HCT116 (cell line): ENCODE measurements around the gene ZYG11B. TPM values are rescaled to one million over a fixed set of nuclear protein-coding genes. Genes with fewer than 3 reads are reported as not detected.
"Not testable (repeated sequence)": the region's sequence is repeated elsewhere in the genome, so short reads cannot be mapped to it uniquely, and the experiment has no call there.

ENCODE experiments used
- ATAC-seq: fragments of 200-7000 bp; cut with Tn5 transposase; 2 replicates; pipeline ENCODE4 v1.9.1; 2020; ENCODE audit warnings: mild to moderate bottlenecking, moderate library complexity
- BruUV-seq: library from RNA; stranded (reverse); fragments of 400-500 nt; replicated peaks from 2 replicates; lab custom pipeline; 2021; lab: Mats Ljungman, UMichigan
- CTCF ChIA-PET: fragments of 300-600 bp; sonication (Branson Sonifier 250); formaldehyde crosslinking; loops from one replicate; lab custom pipeline; 2021; ENCODE audit warnings: antibody characterized with exemption; lab: Charles Lee
- POLR2A ChIA-PET: fragments of 300-600, 350-600 bp; sonication (Branson Sonifier 250); formaldehyde crosslinking; loops from one replicate; lab custom pipeline; 2021; ENCODE audit warnings: antibody characterized with exemption; lab: Charles Lee
- RAD21 ChIA-PET, 2 experiments: fragments of 300-600 bp; sonication (Branson Sonifier 250); formaldehyde crosslinking; loops; one replicate each; lab custom pipeline; 2023; ENCODE audit warnings: low total read pairs in 2 of 2; ENCODE audit not compliant: uncharacterized antibody in 2 of 2, unreplicated experiment in 2 of 2, low non-redundant PET in 1 of 2; lab: Charles Lee
- DNase-seq: peaks from one replicate; pipeline ENCODE4 v3.0.0-alpha.2; 2010; ENCODE audit warnings: low read depth, low spot score
- H2AFZ ChIP-seq: fragments of 200-600 bp; shearing (Covaris generic), sonication (generic); 2 replicates; pipeline ENCODE4 v1.6.1; 2017; ENCODE audit warnings: low read depth, mixed run types, mixed read lengths, antibody characterized with exemption, low read length; ENCODE audit not compliant: poor library complexity, severe bottlenecking
- H3K27ac ChIP-seq: 2 replicates; pipeline ENCODE4 v1.5.1; 2012; ENCODE audit warnings: low read depth, low read length
- H3K27me3 ChIP-seq: fragments of 200-600 bp; sonication (generic); 2 replicates; pipeline ENCODE4 v1.6.1; 2016; ENCODE audit warnings: mixed run types, low read length, mixed read lengths; ENCODE audit not compliant: insufficient read depth
- H3K36me3 ChIP-seq, 2 experiments: fragments of 200-500 bp in 1 of 2; fragments of 200-600 bp in 1 of 2; sonication (Bioruptor generic) in 1 of 2; sonication (generic) in 1 of 2; 2 replicates each; pipeline versions ENCODE4 v1.5.1 to v1.6.1; 2014 to 2016; ENCODE audit warnings: low read length in 2 of 2, inconsistent platforms in 1 of 2, mixed read lengths in 1 of 2, mixed run types in 1 of 2; ENCODE audit not compliant: insufficient read depth in 2 of 2, control insufficient read depth in 1 of 2
- H3K4me1 ChIP-seq, 2 experiments: fragments of 200-600 bp in 1 of 2; sonication (generic) in 1 of 2; 2 replicates each; pipeline versions ENCODE4 v1.5.1 to v1.6.1; 2012 to 2017; ENCODE audit warnings: low read length in 2 of 2, inconsistent platforms in 1 of 2, mild to moderate bottlenecking in 1 of 2, mixed read lengths in 1 of 2, mixed run types in 1 of 2, moderate library complexity in 1 of 2; ENCODE audit not compliant: insufficient read depth in 2 of 2, control insufficient read depth in 1 of 2
- H3K4me2 ChIP-seq: fragments of 200-600 bp; sonication (generic); 2 replicates; pipeline ENCODE4 v1.6.1; 2017; ENCODE audit warnings: mixed run types, low read length, mixed read lengths
- H3K4me3 ChIP-seq, 2 experiments: fragments of 200-600 bp in 1 of 2; sonication (generic) in 1 of 2; replicated peaks in 1 of 2; 2 replicates each; pipeline ENCODE4 v1.5.1; 2011 to 2016; ENCODE audit warnings: low read length in 2 of 2, control low read depth in 1 of 2, low read depth in 1 of 2, mild to moderate bottlenecking in 1 of 2, mixed read lengths in 1 of 2, mixed run types in 1 of 2
- H3K79me2 ChIP-seq: fragments of 200-600 bp; sonication (generic); 2 replicates; pipeline ENCODE4 v1.6.1; 2017; ENCODE audit warnings: mild to moderate bottlenecking, mixed run types, low read length, moderate library complexity, mixed read lengths; ENCODE audit not compliant: insufficient read depth
- H3K9ac ChIP-seq: fragments of 200-600 bp; sonication (generic); 2 replicates; pipeline ENCODE4 v1.6.1; 2016; ENCODE audit warnings: low read length, mixed read lengths
- H3K9me2 ChIP-seq: fragments of 200-600 bp; sonication (generic), shearing (Covaris generic); 2 replicates; pipeline ENCODE4 v1.6.1; 2017; ENCODE audit warnings: mixed run types, mild to moderate bottlenecking, moderate library complexity; ENCODE audit not compliant: insufficient read depth
- H3K9me3 ChIP-seq, 2 experiments: fragments of 200-500 bp in 1 of 2; fragments of 200-600 bp in 1 of 2; sonication (Bioruptor generic) in 1 of 2; sonication (generic) in 1 of 2; 2 replicates each; pipeline ENCODE4 v1.6.1; 2014 to 2017; ENCODE audit warnings: low read length in 2 of 2, mixed read lengths in 2 of 2, inconsistent platforms in 1 of 2, low read depth in 1 of 2, mild to moderate bottlenecking in 1 of 2, mixed run types in 1 of 2, moderate library complexity in 1 of 2; ENCODE audit not compliant: control insufficient read depth in 1 of 2, insufficient read depth in 1 of 2
- H4K20me1 ChIP-seq: fragments of 200-600 bp; sonication (generic), shearing (Covaris generic); 2 replicates; pipeline ENCODE4 v1.6.1; 2017; ENCODE audit warnings: mixed run types, mild to moderate bottlenecking, moderate library complexity; ENCODE audit not compliant: insufficient read depth
- CBX3 ChIP-seq: IDR thresholded peaks from 2 replicates; pipeline ENCODE4 v1.6.1; 2012; ENCODE audit warnings: low read depth
- CEBPB ChIP-seq: IDR thresholded peaks from 2 replicates; pipeline ENCODE4 v1.6.1; 2012; ENCODE audit warnings: low read depth
- CTCF ChIP-seq, 3 experiments: fragments of 200-600 bp in 1 of 3; sonication (generic) in 1 of 3; IDR thresholded peaks in 2 of 3; conservative IDR thresholded peaks in 1 of 3; 2 replicates each; pipeline ENCODE4 v1.5.1; 2012 to 2017; ENCODE audit warnings: low read depth in 2 of 3, low read length in 2 of 3, antibody characterized with exemption in 1 of 3, borderline replicate concordance in 1 of 3, control low read depth in 1 of 3, mild to moderate bottlenecking in 1 of 3, mixed read lengths in 1 of 3, mixed run types in 1 of 3, moderate library complexity in 1 of 3; ENCODE audit not compliant: insufficient read depth in 1 of 3
- EGR1 ChIP-seq: IDR thresholded peaks from 2 replicates; pipeline ENCODE4 v1.6.1; 2012; ENCODE audit warnings: low read depth
- ELF1 ChIP-seq: IDR thresholded peaks from 2 replicates; pipeline ENCODE4 v1.6.1; 2012; ENCODE audit warnings: low read depth, borderline replicate concordance
- EZH2phosphoT487 ChIP-seq: fragments of 200-600 bp; IDR thresholded peaks from 2 replicates; pipeline ENCODE4 v1.6.1; 2018; ENCODE audit warnings: antibody characterized with exemption, borderline replicate concordance
- FOSL1 ChIP-seq: IDR thresholded peaks from 2 replicates; pipeline ENCODE4 v1.6.1; 2012; ENCODE audit warnings: low read depth
- JUND ChIP-seq: IDR thresholded peaks from 2 replicates; pipeline ENCODE4 v1.6.1; 2012
- POLR2A ChIP-seq: IDR thresholded peaks from 2 replicates; pipeline ENCODE4 v1.7.0; 2011; ENCODE audit warnings: borderline replicate concordance; ENCODE audit not compliant: insufficient read depth, insufficient read length; ENCODE audit errors: extremely low read depth
- POLR2AphosphoS5 ChIP-seq: IDR thresholded peaks from 2 replicates; pipeline ENCODE4 v1.6.1; 2011; ENCODE audit warnings: mild to moderate bottlenecking, low read depth, low read length, moderate library complexity
- SP1 ChIP-seq: IDR thresholded peaks from 2 replicates; pipeline ENCODE4 v1.6.1; 2012; ENCODE audit warnings: low read depth
- ZBTB33 ChIP-seq: IDR thresholded peaks from 2 replicates; pipeline ENCODE4 v1.6.1; 2011; ENCODE audit warnings: mild to moderate bottlenecking, low read length, moderate library complexity; ENCODE audit not compliant: insufficient replicate concordance; ENCODE audit errors: extremely low read depth
- ZNF274 ChIP-seq: fragments of 200-500 bp; sonication (Bioruptor generic); IDR thresholded peaks from 2 replicates; pipeline ENCODE4 v1.6.1; 2014; ENCODE audit warnings: mild to moderate bottlenecking, low read depth, low read length, inconsistent platforms
- intact Hi-C: fragments of 100-400 bp; cut with micrococcal nuclease; formaldehyde crosslinking; loops from 2 replicates; pipeline ENCODE4 v1.10.0; 2022
- total RNA-seq: library from RNA; stranded (reverse); gene quantifications from one replicate; pipeline ENCODE4 v1.2.1, GENCODE V29; 2021; ENCODE audit not compliant: unreplicated experiment
- TF ChIP-seq, protein P1 (sequence below): IDR thresholded peaks from 2 replicates; pipeline ENCODE4 v1.6.1; 2012

Gene ZYG11B
- total RNA-seq, 1 experiment from 2014 or later = 20.7 TPM

DNA sequence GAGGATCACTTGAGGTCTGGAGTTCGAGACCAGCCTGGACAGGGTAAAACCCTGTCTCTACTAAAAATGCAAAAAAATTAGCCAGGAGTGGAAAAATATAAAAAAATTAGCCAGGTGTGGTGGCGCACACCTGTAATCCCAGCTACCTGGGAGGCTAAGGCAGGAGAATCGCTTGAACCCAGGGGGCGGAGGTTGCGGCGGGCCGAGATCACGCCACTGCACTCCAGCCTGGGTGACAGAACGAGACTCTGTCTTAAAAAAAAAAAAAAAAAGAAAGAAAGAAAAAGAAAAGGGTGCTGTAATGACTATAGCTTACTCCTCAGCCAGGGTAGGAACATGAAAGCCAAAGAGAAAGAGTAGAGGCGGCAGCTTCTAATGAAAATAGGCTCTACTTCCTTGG is 32.9 kb upstream of the ZYG11B start:
- H3K27ac ChIP-seq, H3K4me3 ChIP-seq, RAD21 ChIA-PET, H2AFZ ChIP-seq, H3K9me2 ChIP-seq, DNase-seq, POLR2A ChIA-PET, H3K9ac ChIP-seq, H3K4me2 ChIP-seq, H4K20me1 ChIP-seq, H3K9me3 ChIP-seq, BruUV-seq, intact Hi-C loops, H3K27me3 ChIP-seq, CTCF ChIA-PET, ATAC-seq: not testable (repeated sequence)
- Histone ChIP-seq H3K79me2 (peaks cover 86% of the 10 kb centered on the region), H3K36me3 (peaks cover 17 to 28% of the 10 kb centered on the region in 2 experiments), H3K4me1 (peaks cover 0 to 15% of the 10 kb centered on the region in 2 experiments; a peak in 2 of 4 replicates)

- ATAC-seq (no peak), DNase-seq (no peak)
- no peaks in the 10 kb centered on the region for H3K9me3 ChIP-seq
- H3K4me3 ChIP-seq = no peak overlapping the region
- no peak overlapping the region for H3K9ac ChIP-seq
- no peaks in the 10 kb centered on the region for H3K27me3 ChIP-seq
- RAD21 ChIA-PET = no interaction called here
- POLR2A ChIA-PET = no interaction called here
- CTCF ChIA-PET = no interaction called here
- intact Hi-C loops = no loop called here
- BruUV-seq = no TSS peak
- 0 out of 2 replicates have a peak, but pooled peaks cover 5% of the 10 kb centered on the region for H4K20me1 ChIP-seq
- H3K4me2 ChIP-seq = no peak overlapping the region
- no peaks in the 10 kb centered on the region for H3K9me2 ChIP-seq
- no peak overlapping the region for H3K27ac ChIP-seq
- peaks cover 4 to 20% of the 10 kb centered on the region in 2 experiments; a peak in 3 of 4 replicates for H3K4me1 ChIP-seq
- peaks cover 86% of the 10 kb centered on the region for H3K79me2 ChIP-seq
- H3K36me3 ChIP-seq = peaks cover 12 to 28% of the 10 kb centered on the region in 2 experiments
- no peak overlapping the region for H2AFZ ChIP-seq
- TF ChIP-seq POLR2AphosphoS5 (no peak), SP1 (no peak), ELF1 (no peak), CEBPB (no peak), CTCF (IDR thresholded peaks at IDR 0.05 in 2 of 3, conservative IDR thresholded peaks at IDR 0.05 in 1 of 3; ENCODE audit: borderline replicate concordance in 1 of 3, insufficient read depth in 1 of 3, low read depth in 2 of 3, low read length in 2 of 3) (no peak), JUND (no peak), POLR2A (no peak), ZBTB33 (no peak), CBX3 (no peak), ZNF274 (no peak), EZH2phosphoT487 (no peak), FOSL1 (no peak), EGR1 (no peak)
- TF ChIP-seq, protein P1, sequence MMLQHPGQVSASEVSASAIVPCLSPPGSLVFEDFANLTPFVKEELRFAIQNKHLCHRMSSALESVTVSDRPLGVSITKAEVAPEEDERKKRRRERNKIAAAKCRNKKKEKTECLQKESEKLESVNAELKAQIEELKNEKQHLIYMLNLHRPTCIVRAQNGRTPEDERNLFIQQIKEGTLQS = no peak
Measured at GRCh38 chr1:52693843-52694242, 32.4 kb upstream of the ZYG11B start.
